IPS DF 4.7 (cell line): ENCODE measurements around the gene HOXB4.

Source experiments
- DNase-seq: peaks from one replicate; pipeline ENCODE4 v3.0.0-alpha.2; 2013; ENCODE audit warnings: low spot score; ENCODE audit errors: extremely low read depth

Gene HOXB4

DNA sequence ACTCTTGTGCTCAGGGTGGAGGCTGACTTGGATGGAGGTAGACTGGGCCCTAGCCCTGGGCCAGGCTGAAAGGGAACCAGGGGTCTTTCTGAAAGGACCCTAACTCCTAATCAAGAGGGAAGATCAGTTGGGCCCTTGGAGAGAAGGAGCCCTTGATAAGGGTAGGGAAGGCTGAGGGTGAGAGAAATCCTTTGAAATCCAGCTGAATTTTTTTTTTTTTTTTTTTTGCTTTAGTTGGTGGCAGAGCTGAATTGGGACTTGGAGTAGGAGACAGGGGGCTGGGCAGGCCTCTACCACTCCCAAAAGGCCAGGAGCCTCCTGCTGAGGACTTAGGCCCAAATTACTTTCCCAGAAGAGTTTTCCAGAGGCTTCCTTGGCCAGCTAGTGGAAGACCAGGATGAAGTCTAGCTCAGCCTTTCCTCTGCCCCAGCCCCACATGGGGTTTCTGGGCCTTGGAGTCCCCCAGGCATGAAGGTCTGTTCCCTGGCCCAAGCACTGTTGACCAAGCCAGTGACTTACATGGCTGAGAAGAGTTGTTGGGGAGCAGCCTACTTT is 12.5 kb upstream of the HOXB4 start:
- no peak for DNase-seq

DNA sequence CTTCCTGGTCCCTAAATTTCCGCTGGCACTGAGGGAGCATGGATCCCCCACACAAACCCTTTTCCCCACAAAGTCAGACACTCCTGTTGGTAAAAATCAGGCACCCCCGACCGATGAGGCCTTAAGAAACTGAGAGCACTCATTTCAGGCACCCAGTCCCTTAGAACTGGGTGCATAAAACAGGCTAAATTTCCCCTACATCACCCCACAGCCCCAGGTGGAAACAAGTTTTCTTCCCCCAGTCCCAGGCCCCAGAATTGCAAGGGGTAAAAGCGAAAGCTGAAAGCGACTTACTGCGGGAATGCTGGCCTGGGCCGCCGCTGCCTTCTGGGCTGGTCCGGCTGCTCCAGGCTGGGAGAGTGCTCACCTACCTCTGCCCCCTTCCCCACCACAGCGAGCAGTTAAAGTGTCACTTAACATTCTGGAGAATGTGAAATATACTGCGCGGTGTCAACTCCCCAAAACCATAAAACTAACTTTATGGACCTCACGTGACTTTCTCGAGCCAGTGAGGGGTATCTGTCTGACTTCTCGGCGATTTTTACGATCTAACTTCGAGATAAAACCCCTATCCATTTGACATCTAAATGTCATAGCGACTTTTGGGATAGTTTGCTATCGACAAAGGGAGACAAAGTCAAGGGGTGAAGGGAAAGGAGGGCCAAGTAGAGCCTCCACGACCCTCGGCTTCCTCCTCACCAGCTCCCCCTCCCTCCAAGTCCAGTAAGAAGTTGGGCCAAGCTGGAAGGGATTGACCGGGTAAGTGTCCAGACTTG is 11.9 kb upstream of the HOXB4 start, which contains the start of gene HOXB3:
TSS of gene HOXB3 (minus strand) at position 411 of the 776 bp plus-strand sequence. CDS start 37,767 bp downstream, outside the sequence.
- no peak for DNase-seq

DNA sequence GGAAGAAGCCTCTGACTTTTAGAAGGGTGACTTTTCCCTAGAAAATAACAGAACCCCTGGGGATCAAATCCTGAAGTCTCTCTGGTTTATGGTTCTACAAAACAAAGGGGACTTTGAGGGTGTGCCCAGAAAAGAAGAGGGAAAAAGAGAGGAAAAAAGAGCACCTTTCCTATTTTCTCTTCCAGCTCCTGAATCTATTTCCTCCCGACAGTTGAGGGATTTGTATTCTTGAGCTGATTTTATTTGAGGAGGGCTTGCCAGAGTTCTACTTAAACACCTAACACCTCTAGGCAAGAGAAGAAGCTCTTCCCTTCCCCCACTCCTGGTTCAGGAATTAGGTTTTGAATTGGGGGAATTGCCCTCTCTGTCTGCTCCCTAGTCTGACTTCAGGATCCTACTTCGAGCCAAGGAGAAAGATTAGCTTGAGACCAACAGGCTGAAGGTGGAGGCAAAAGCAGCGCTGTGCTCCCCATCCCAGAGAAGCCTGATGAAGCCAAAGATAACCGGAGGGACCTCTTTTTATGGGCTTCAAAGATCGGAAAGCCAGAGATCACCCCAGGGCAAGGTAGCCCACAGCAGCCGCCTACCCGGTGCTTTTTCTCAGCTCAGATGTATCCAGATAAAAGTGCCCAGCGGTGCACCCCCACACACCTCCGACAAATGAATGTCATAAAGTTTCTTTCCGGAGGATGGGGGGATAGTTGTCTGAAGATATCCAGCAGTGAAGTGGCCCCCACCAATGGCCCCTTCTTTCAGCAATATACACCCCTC is 11.1 kb upstream of the HOXB4 start:
- no peak for DNase-seq

DNA sequence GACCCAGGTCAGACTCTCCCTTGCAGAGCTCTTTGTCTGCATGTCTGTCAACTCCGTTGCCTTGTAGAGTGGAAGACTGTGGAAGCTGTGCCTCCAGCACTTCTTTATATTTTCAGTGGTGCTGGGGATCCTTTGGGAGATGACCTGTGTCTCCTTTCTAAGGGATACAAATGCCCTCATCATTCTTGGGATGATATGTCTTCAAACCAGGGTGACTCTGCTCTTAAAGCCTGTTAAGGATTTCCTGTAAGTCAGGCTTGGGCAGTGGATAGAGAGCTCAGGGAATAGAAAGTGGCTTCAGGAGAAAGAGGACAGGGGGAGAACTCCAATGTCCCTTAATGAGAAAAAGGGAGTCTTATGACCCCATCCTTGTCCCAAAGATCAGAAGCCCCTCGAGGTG is 10.4 kb upstream of the HOXB4 start:
- DNase-seq = no peak

DNA sequence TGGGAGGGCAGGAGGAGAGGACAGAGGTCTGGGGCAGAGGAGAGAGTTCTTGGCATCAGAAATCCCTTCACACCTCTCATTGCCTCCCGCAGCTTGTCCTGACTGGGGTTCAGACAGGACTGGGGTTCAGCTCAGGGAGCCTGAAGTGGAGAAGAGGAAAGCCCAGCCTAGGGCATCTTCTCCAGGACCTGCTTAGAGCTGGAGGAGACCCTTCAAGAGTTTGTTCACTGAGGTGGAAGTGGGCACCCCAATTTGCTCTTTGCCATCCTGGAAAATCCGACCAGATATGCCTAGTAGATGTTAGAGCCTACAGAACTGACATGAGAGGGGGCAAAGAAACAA is 9.9 kb upstream of the HOXB4 start:
- DNase-seq = no peak

DNA sequence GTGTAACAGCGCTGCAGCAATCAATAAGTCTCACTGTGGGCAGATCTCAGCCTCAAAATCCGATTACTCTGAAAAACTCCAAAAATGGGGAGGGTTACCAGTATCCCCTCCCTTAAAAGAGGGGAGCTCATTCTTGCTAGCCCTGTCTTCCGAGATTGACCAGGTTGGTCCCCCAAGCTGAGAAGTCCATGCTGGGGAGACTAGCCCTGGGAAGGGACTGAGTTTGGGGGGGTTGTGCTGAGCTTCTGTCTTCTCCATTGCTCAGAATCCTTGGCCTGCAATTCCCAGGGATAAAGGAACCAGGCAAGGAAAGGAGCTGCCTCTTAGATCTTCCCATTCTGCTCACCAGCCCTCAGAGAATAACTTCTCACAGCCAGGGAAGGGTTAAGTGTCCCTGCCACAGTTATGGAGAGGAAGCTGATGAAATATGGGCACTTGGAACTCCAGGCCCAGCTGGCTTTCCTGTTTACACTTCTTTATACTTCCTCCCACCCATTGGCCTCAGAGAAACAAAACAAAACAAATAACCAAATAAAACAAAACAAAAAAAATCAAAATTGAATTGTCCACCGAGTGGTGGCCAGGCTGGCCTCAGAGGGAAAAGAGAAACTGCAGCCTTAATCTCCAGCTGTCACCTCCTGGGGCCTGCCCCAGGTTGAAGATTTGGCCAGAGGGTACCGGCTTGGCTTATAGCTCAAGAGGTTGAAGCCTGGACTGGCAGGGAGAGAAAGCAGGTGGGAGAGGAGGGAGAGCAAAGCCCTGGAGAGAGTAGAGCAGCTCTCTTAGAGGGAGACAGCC is 9.3 kb upstream of the HOXB4 start:
- DNase-seq = no peak

DNA sequence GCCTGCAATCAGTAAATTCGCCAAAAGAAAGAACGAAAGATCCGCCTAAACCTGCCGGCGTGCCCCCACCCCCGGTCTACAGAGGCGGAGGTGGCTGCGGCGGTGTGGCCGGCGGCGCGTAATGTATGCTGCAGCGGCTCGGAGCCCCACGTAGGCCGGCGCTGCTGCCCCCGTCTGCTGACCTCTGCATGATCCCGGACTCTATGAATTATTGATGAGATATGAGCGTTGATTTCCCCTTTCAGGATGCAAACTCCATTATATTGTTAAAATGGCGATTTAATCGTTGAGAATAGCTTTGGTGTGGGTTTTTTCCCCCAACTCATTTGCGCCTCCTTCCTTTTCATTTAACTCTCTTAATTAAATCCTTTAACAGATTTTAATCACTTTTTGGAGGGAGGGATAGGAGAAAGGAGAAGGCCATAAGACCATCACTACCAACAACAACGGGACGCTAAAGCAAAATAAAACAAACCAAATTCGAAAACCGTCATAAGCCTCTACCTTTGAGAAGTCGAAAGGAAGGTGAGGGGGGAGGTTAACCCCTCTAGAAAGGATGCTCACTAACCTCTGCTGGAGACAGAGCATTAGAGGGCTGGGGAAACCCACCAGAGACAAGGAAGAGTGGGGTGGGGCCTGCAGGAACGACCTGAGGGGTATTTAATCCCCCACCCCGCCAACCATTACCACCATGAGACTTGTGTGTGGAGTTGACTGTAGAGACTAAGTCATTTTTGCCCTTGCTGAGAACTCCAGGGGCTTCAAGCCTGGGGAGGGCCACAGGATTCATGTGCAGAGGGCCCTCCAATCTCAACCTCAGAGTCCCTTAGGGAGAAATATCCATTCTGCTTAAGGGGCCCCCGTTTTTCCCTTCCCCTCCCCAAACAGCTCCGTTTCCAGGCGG is 8.5 kb upstream of the HOXB4 start:
- no peak for DNase-seq

DNA sequence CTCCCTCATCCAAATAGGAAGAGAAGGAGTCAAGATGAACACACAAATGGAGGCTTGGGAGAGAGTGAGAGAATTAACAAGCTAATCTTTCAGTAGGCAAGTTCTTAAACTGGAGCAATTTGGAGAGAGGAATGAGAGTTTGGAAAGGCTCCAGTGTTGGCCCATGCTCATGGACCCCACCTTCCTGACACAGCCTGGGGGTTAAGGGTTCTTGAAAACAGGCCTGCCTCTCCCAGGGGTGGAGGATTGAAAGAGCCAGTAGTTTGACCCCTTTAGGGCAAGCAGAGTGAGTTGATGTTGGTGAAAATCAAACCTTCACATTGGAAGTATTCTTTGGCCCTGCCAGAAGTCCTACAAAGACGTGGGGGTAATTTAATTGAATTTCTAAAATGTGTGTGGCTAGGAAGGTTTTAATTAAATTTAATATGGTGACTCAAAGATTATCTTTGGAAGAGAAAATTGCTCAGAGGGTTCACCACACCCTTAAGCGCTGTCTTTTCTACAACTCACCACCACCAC is 6.1 kb upstream of the HOXB4 start:
- DNase-seq = no peak

DNA sequence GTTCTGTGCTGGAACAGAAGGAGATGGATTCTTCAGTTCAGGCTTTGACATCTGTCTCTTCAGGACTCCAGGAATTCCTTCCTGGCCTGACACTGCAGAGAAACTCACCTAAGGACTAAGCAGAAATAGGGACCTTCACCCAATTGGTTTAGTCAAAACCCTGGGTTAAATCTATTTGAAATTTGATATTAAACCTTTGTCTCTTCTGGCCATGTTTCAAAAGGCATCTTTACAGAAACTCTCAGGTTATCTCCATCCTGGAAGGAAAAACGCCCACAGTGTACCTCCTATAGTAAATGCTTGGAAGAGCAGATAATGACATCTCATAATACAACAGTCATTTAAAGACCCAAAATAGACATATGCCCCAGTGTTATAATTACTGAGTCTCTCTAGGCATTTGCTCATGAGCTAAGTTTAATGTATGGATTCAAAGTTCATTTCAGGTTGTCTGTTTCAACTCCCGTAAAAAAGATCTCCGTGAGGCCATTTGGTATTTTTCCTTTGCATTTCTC is 5.6 kb upstream of the HOXB4 start:
- no peak for DNase-seq

DNA sequence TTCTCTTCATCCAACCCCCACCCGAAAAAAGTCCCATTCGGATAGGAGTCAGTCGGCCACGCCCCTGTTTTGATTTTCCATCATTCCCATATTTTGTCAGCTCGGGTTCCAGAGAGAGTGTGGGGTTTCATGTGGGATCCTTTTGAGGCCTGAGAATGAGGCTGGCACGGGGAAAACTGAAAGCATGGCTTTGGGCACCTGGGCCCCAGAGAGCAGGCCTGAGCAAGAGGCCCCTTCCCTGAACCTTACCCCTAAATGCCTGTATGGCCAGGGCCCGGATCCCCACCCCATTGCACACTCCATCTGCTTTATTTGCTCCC is 4.6 kb upstream of the HOXB4 start:
- DNase-seq = no peak

DNA sequence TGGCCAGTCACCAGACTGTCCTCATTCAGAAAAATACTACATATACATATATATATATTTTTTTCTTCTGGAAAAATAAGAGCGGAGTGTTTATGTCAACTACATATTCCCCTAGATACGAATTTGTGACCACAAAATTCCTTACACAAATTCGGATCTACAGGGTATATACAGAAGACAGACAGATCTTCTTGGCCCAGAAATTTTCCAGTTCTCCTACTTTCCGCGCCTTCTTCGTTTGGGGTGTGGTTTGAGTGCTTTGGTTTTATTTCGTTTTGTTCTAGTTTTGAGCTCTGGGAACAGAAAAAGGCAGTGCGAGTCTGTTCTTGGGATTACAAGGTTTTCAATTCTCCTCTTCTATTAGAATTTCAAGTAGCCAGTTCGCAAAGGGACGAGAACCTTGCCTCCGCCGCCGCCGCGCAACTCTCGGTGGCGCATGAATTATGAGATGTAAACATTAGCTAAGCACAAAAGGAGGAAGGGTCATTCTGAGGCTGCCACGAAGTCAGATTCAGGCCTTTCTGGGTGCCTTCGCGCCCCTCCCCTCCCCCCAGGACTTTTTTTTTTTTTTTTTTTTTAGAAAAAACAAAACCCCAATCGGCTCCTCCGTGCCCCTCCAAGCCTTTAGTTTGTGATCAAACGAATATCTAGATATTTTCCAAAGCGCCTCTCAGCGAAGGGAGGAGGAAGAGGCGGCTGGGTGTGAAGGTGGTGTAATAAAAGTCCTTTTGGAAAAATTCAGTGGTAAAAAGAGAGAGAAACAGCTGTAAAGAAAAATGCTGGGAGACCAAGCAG is 1.8 kb upstream of the HOXB4 start:
- no peak for DNase-seq

DNA sequence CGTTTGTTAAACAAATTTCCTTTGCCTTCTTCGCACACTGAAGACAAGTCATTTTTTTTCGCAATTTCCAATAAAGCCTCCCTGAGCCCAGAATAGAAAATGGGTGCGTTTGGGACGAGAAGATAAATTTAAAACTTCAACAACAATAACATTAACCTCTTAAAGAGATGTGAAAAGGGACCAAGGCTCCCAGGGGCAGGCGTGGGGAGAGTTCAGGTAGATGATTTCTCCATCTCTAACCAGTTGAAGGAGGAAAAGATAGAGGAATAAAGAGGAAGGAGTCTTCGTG is 1.3 kb upstream of the HOXB4 start:
- DNase-seq = no peak

DNA sequence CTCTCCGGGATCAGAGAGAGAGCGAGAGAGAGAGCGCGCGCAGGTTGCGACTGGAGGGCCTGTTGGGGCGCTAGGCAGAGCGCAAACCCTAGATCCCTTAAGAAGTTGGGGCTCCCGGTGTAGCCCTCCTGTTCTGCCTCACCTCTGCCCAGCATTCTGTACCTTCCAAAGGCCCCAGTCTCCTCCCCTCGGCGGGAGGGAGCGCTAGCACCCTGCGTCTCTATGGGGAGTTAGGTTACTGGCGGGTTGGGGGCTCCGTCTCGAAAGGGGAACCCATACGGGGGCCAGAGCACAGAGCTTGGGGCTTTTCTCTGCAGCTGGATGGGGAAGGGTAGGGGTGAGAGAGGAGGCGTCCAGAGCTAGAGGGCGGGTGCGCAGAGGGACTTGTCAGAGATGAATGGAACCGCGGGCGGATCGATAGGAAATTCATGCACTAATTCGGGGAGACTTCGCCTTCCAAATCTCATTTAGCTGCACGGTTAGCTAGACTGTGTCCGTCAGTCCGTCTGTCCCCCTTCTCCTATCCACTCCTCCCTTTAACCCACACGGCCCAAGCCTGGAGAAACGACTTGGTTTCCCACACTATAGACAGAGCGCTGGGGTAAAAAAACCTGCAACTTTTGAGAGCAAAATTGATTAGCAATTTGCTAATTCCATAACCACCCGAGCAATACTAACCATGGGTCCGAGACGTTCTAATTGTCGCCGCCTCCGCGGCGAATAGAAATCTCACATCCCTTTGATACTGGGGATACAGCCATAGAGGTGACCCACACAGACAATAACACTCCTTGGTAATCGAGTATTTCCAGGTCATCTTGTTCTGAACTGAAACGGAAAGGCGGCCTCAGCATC is 693 bp upstream of the HOXB4 start:
- DNase-seq = no peak

DNA sequence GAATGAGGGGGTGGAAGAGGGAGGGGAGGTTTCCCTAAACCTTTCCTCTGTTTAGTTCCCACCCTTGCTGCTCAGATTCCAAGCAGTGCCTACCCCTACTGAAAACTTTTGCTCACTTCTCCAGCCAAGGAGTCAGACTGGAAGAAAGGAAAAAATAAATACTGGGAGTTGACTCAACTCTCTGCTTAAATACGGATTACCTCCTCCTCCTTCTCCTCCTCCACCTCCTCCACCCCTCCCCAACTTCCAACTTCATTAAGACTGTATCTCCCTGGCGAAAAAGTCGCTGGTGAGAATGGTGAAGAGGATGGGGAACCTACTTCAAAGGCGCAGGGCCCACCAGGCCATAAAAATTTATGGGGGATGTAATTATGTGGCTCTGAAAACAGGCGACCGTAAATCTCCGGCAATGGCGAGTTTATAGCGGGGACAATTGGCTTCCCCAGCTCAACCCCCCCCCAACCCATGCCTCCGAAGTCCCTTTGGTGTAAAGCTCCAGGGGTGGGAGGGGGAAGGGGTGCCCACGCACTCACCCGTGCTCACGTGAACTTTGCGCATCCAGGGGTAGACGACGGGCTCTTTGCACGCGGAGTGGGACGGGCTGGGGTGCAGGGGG is 712 bp downstream of the HOXB4 start:
- no peak for DNase-seq

DNA sequence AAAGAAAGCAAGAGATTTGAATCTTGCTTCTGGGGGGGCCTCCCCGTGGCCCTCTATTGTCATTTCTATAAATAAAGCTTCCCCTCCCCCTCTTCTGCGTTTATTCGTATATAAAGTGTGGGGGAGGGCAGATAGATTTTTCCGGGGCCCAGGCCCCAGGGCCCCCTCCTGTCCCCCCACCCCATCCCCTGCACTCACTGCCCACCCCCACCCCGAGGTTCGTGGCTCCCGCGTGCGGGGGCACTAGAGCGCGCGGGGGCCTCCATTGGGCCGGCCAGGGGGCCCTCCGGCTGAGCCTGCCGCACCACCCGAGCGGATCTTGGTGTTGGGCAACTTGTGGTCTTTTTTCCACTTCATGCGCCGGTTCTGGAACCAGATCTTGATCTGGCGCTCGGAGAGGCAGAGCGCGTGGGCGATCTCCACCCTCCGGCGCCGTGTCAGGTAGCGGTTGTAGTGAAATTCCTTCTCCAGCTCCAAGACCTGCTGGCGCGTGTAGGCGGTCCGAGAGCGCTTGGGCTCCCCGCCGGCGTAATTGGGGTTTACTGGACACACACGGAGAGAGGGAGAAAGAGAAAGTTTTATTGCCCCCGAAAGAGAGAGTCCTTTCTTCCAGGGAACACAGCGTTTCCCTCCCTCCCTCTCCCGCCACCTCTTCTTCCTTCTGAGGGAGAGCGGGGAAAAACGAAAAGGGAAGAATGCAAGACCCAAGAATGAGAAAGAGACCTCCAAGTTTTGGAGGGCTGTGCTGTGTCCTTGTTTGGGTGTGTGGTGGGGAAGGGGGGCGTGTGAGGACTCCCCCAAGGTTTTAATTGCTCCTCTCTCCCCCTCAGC is 1.5 kb downstream of the HOXB4 start:
- DNase-seq = no peak

DNA sequence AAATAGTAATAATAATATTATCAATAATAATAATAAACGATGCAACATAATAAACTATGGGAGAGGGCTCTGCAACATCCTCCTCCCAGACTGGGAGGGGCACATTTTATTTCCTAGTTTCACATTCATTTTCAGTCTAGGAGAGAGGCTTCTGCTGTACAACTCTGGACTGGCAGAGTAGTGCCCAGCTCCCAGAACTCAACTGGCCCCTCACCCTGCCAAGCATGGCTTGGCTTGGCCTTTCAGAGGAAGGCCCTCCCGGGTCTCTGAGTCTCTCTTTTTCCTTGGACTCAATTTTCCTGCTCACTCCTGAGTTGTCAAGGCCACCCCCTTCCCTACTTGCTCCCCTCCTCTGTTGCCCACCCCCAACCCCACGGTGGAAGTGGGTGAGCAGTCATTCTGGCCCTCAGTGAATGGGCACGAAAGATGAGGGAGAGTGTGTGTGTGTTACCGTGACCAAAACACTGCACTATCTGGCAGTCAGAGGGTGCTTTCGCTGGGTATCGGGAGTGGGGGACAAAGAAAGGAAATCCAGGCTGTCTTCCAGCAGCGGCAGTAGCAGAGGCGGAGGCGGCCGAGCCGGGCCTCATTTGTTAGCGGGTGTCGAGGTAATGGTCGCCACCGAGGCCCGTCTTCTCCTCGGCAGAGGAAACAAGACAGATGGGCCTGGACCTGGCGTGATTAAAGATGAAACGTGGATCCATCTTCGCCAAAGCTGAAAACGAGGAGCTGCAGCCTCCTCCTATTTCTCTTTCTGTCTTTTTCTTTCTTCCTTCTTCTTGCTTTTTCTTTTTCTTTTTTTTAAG is 2.3 kb downstream of the HOXB4 start:
- DNase-seq = no peak

DNA sequence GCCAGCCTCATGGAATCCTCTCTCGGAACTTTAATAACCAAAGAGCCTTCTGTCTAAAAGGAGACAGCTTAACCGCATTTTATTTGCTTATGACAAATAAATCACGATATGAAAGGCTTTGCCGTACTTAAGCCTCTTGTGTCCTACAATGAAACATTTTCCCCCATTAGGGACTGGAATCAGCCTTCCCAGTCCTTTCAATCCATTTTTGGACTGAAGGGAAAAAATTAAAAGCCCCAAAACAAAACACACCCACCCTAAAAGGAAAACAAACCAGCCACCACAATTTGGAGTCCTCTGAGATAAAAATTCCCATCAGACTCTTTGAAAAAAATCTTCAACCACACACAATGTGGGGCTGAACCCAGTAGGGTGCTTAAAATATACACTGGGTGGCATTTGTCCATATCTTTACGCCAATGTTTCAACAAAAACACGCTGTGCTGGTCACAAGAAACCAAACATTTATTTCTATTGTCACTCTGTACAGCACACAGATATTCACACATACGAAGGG is 3.0 kb downstream of the HOXB4 start:
- no peak for DNase-seq
